NCI-H524 (cell line): ENCODE results near the gene TESK2.
A peak's percentile ranks its signal among the peaks of the same experiment; 100 is the strongest.
"Not testable (repeated sequence)": the region's sequence is repeated elsewhere in the genome, so short reads cannot be mapped to it uniquely, and the experiment has no call there.

Experiments
- DNase-seq, 2 experiments: peaks; one replicate each; lab custom pipeline; 2025; lab: John Stamatoyannopoulos, UW

Gene TESK2

DNA sequence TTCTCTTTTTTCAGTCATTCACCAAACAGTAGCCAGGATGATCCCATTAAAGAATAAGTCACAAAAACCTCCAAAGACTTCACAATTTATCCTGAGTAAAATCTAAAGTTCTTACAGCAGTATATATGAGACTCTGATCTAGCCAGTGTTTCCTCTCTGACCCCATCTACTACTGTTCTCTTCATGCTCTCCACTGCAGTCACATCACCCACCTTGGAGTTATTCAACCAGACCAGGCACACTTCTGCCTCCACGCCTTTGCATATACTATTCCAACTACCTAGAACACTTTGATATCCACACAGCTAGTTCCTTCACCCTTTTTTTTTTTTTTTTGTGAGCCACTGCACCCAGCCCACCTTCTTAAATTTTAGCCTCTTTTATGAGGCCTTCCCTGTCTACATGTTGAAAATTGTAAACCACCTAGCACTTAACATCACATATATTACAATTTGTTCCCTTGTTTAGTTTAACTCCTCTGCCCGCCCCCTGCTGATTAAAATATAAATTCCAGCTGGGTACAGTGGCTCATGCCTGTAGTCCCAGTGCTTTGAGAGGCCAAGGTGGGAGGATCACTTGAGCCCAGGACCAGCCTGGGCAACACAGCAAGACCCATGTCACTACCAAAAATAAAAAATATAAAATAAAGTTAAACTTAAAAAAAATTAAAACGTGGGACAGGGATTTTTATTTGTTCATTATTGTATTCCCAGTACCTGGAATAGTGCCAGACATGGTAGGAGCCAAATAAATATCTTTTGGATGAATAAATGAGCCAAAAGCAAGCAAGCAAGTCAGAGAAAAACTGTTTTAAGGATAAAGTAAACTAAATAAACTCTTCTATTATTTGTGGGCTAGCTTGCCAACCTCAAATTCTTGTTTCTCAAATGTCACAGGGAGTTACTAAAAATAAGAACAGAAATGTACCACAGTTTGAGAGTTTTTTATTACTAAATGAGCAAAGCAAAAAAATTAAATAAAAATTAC, 115.6 kb downstream of the TESK2 start:
- no peak for DNase-seq

GRCh38 chr1:45373573-45373972, 117.4 kb downstream of the TESK2 start:
- no peak for DNase-seq

DNA sequence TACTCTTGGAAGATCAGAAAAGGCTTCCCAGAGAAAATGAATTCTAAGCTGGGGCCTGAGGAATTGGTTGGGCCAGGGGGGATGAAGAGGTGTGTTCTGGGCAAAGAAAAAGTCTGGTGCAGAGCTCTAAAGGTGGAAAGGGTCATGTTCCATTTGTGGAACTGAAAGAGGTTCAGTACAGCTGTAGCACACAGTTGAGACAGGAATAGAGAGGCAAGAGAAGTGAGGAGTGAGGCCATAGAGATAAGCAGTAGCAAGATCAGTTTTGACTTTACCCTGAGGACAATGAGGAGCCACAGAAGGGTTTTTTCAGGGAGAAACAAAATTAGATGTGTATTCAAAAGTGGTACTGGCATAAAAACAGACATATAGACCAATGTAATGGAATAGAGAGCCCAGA, 120.4 kb downstream of the TESK2 start:
- no peak for DNase-seq

- no peak for DNase-seq
Observed at GRCh38 chr1:45365051-45365450, 125.9 kb downstream of the TESK2 start.

DNA sequence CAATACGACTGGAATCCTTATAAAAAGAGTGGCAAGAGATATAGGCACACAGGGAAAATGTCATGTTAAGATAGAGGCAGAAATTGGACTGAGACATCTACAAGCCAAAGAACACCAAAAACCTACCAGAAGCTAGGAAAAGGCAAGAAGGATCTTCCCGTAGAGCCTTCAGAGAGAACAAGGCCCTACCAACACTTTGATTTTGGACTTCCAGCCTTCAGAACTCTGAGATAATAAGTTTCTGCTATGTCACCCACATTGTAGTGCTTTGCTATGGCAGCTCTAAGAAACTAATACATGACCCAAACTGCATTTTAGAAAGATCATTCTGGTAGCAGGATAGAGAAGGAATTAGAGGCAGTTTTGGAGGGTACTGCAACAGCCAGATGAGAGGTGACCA, 126.7 kb downstream of the TESK2 start:
- DNase-seq: no peak

- not testable (repeated sequence) for DNase-seq
Observed at GRCh38 chr1:45360981-45361380, 130.0 kb downstream of the TESK2 start.

GRCh38 chr1:45359882-45360513, 131.0 kb downstream of the TESK2 start:
- peak; percentile 9 to 47 for DNase-seq

GRCh38 chr1:45356186-45356585, 134.8 kb downstream of the TESK2 start:
- no peak for DNase-seq

DNA sequence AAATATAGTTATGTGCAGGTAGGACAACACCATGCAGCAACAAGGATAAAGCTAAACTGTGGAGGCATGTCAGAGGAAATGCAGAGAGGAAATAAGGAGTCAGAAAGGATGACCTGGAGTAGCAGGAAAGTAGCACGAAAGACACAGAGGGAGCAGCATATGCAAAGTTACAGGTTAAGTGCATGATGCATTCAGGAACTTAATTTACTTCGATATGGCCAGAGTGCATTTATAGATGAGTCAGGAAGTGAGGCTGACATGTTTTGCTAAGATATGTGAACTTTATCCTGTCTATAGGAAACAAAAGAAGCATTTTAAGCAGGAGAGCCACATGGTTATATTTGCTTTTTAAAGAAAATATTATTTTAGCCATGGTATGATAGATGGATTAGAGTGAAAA, 135.3 kb downstream of the TESK2 start:
- DNase-seq: no peak

- DNase-seq: no peak
Observed at GRCh38 chr1:45354838-45355237, 136.1 kb downstream of the TESK2 start.

DNA sequence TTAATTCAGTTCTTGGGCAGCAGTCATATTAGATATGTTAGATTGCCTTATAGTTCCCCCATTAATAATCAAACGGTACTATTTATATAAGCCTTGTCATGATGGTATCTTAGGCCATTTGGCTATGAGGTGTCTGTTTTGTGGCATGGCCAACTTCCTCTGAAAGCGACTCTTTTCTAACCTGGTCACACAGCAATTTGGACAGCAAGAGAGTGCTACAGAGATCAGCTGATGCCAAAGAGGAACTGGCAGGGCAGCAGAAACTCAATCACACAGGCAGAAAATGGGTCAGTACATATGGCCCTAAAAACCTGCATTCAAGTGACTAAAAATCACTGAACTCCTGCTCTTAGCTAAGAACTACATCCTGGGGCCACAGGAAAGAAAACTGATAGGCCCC, 137.3 kb downstream of the TESK2 start:
- DNase-seq: no peak

DNA sequence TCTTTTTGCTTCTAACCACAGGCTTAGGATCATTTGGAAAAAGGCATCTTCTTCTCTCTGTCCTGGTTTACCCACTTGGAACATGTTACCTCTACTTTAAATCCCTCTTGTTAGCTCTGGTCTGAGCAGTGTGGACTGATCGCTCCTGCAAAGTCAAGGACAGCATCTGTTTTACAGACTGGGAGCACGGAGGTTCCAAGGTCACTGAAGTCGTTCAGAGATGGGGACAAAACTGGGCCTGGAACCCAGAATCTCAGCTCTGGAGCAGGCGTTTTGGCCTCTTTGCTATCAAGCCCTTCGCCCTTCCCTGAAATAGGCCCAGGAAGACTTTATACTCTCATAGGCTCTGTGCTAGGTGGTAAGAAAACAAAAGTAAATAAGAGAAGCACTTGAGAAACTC, 139.5 kb downstream of the TESK2 start:
- DNase-seq: no peak

GRCh38 chr1:45348966-45349677, 141.8 kb downstream of the TESK2 start:
- no peak for DNase-seq

DNA sequence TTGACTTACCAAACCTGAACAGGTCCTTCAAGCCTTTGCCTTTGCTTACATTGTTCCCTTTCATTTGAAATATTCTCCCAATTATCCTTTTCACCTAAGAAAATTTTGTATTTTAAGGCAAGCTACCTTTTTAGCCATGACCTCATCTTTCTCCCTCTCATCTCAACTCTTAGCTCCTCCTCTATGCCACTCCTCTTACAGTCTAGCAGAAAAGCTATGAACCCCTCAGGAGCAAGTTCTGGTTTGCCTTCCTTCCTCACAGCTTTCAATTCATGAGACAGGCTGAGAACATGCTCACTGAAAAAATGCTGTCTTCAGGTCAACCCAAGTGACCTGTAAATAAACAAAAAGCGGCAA, 142.4 kb downstream of the TESK2 start:
- DNase-seq: no peak

- no peak for DNase-seq
Observed at GRCh38 chr1:45348020-45348419, 142.9 kb downstream of the TESK2 start.

- no peak for DNase-seq
Observed at GRCh38 chr1:45346473-45346872, 144.5 kb downstream of the TESK2 start.

DNA sequence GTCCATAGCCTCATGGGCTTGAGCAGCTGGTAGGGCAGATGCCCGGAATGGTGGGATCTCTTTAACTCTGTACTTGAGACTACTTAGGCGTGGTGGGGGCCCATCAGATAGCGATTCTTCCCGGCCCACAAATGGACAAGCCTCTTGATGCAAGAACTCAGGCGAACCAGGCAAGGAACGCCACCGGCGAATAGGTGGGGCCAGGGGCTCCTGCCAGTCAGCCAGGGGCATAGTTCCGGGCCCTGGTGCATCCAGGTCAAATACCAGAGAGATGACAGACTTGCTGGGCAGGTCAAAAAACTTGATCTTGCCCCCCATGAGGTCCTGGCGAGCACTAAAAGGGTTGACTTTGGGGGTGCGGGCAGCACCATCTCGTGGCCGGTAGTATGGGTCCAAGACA, 145.9 kb downstream of the TESK2 start:
- DNase-seq: no peak

- DNase-seq: no peak
Observed at GRCh38 chr1:45344499-45344898, 146.5 kb downstream of the TESK2 start.

GRCh38 chr1:45340816-45341466, 150.0 kb downstream of the TESK2 start:
- peak in 1 of 2 experiments; percentile 31 for DNase-seq

DNA sequence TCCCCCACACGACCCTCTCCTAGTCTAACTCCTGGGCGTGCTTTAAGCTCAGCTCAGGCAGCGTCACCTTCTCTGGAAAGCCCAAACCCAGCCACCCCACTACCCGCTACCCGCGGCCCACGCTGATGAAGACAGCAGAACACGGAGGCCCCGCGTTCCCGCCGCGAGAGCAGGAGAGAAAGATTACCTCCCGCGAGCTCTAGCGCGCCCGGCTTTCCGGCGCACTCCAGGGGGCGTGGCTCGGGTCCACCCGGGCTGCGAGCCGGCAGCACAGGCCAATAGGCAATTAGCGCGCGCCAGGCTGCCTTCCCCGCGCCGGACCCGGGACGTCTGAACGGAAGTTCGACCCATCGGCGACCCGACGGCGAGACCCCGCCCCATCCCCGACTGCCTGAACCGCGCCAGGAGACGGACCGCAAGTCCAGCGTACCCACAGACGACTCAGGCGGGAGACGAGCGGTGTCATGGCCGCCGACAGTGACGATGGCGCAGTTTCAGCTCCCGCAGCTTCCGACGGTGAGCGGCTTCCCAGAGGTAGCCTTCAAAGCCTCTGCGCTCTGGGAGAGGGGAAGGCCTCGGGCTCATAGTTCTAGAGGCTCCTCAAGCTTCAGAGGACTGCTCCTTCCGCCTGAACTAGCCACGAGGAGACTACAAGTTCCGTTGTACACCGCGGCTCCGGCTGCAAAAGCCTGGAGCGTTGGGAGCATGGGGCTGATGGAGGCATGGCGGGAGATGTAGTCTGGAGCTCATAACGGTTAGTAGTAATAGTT, 151.0 kb downstream of the TESK2 start, which contains the start of the genes MUTYH and TOE1:
TSS of gene MUTYH (minus strand) at position 652 of the 770 bp plus-strand sequence. CDS start 5,935 bp downstream, outside the sequence.
TSS of gene TOE1 (plus strand) at position 382 of the 770 bp plus-strand sequence. CDS start at position 465, 83 bp downstream.
- peak; percentile 92 for DNase-seq
